Neural cell (in vitro differentiated cells): Measurements from ENCODE around the gene FHIP1A. TPM values are rescaled to one million over a fixed set of nuclear protein-coding genes. Genes with fewer than 3 reads are reported as not detected.

Source experiments
- H2AFZ ChIP-seq: fragments of 200-600, 300-800 bp; sonication (generic), shearing (Covaris generic); 2 replicates; pipeline ENCODE4 v1.6.0; 2014; ENCODE audit warnings: low read depth, mild to moderate bottlenecking, antibody characterized with exemption, low read length, moderate library complexity
- H3F3A ChIP-seq: fragments of 200-600 bp; shearing (Covaris generic); 2 replicates; pipeline ENCODE4 v1.6.1; 2016; ENCODE audit warnings: mild to moderate bottlenecking, moderate library complexity, mixed read lengths, antibody characterized with exemption, low read length; ENCODE audit not compliant: insufficient read depth, poor library complexity, severe bottlenecking
- H3K27ac ChIP-seq: fragments of 200-600, 300-800 bp; sonication (generic), shearing (Covaris generic); 2 replicates; pipeline ENCODE4 v1.5.1; 2014; ENCODE audit warnings: mild to moderate bottlenecking, low read length, moderate library complexity
- H3K27me3 ChIP-seq: fragments of 300-800, 200-600 bp; sonication (generic), shearing (Covaris generic); 2 replicates; pipeline ENCODE4 v1.6.0; 2014; ENCODE audit warnings: mild to moderate bottlenecking, low read depth, low read length, moderate library complexity; ENCODE audit not compliant: insufficient read depth
- H3K36me3 ChIP-seq: fragments of 300-800, 200-600 bp; sonication (generic), shearing (Covaris generic); 2 replicates; pipeline ENCODE4 v1.5.1; 2014; ENCODE audit warnings: mild to moderate bottlenecking, antibody characterized with exemption, low read length, moderate library complexity; ENCODE audit not compliant: insufficient read depth
- H3K4me2 ChIP-seq: fragments of 300-800, 200-600 bp; sonication (generic), shearing (Covaris generic); 2 replicates; pipeline ENCODE4 v1.6.0; 2014; ENCODE audit warnings: mild to moderate bottlenecking, low read length
- H3K4me3 ChIP-seq: fragments of 300-800, 200-600 bp; sonication (generic), shearing (Covaris generic); 2 replicates; pipeline ENCODE4 v1.5.1; 2014; ENCODE audit warnings: mild to moderate bottlenecking, low read length, moderate library complexity
- H3K79me2 ChIP-seq: fragments of 200-600 bp; shearing (Covaris generic); replicated peaks from 2 replicates; pipeline ENCODE4 v1.6.0; 2014; ENCODE audit warnings: mild to moderate bottlenecking, low read length, moderate library complexity; ENCODE audit not compliant: insufficient read depth
- H3K9ac ChIP-seq: fragments of 300-800, 200-600 bp; sonication (generic), shearing (Covaris generic); 2 replicates; pipeline ENCODE4 v1.6.1; 2016; ENCODE audit warnings: mild to moderate bottlenecking, low read length, mixed read lengths
- H3K9me2 ChIP-seq: fragments of 200-600 bp; shearing (Covaris generic); 2 replicates; pipeline ENCODE4 v1.6.1; 2016; ENCODE audit warnings: mild to moderate bottlenecking, low read length, mixed read lengths; ENCODE audit not compliant: insufficient read depth
- H3K9me3 ChIP-seq: fragments of 200-600, 300-800 bp; sonication (generic), shearing (Covaris generic); 2 replicates; pipeline ENCODE4 v1.6.1; 2016; ENCODE audit warnings: mild to moderate bottlenecking, mixed run types, low read length, moderate library complexity, mixed read lengths
- H4K20me1 ChIP-seq: fragments of 200-600 bp; shearing (Covaris generic); 2 replicates; pipeline ENCODE4 v1.6.1; 2016; ENCODE audit warnings: mild to moderate bottlenecking, mixed run types; ENCODE audit not compliant: insufficient read depth
- EP300 ChIP-seq: fragments of 450-650 bp; conservative IDR thresholded peaks from 2 replicates; pipeline ENCODE4 v1.6.1; 2014; ENCODE audit warnings: antibody characterized with exemption, mild to moderate bottlenecking, moderate library complexity; ENCODE audit not compliant: poor library complexity, severe bottlenecking
- EZH2 ChIP-seq: fragments of 200-600, 300-800 bp; shearing (Covaris generic), sonication (generic); IDR thresholded peaks from 2 replicates; pipeline ENCODE4 v1.6.1; 2014; ENCODE audit warnings: antibody characterized with exemption, low read length, borderline replicate concordance, mild to moderate bottlenecking; ENCODE audit not compliant: insufficient read depth, poor library complexity, severe bottlenecking
- MXI1 ChIP-seq: fragments of 450-650 bp; conservative IDR thresholded peaks from 2 replicates; pipeline ENCODE4 v1.6.1; 2014; ENCODE audit warnings: antibody characterized with exemption, mild to moderate bottlenecking; ENCODE audit not compliant: poor library complexity, severe bottlenecking
- POLR2AphosphoS5 ChIP-seq: IDR thresholded peaks from 2 replicates; pipeline ENCODE4 v1.6.1; 2012
- RAD21 ChIP-seq: fragments of 450-650 bp; conservative IDR thresholded peaks from 2 replicates; pipeline ENCODE4 v1.6.1; 2014; ENCODE audit warnings: antibody characterized with exemption, mild to moderate bottlenecking, moderate library complexity
- REST ChIP-seq: IDR thresholded peaks from 2 replicates; pipeline ENCODE4 v1.6.1; 2012; ENCODE audit warnings: borderline replicate concordance
- SMC3 ChIP-seq: fragments of 450-650 bp; conservative IDR thresholded peaks from 2 replicates; pipeline ENCODE4 v1.6.1; 2014; ENCODE audit warnings: antibody characterized with exemption, mild to moderate bottlenecking, moderate library complexity; ENCODE audit not compliant: poor library complexity
- TAF1 ChIP-seq: IDR thresholded peaks from 2 replicates; pipeline ENCODE4 v1.6.1; 2012; ENCODE audit warnings: low read depth
- polyA plus RNA-seq: library from polyadenylated mRNA; depleted of rRNA; stranded (reverse); fragments of >200 nt; gene quantifications from 2 replicates; pipeline ENCODE4 v1.2.3, GENCODE V29; 2014
- TF ChIP-seq, protein P1 (sequence below): fragments of 450-650 bp; IDR thresholded peaks from 2 replicates; pipeline ENCODE4 v1.5.1; 2014; ENCODE audit warnings: antibody characterized with exemption, mild to moderate bottlenecking, moderate library complexity; ENCODE audit not compliant: poor library complexity, severe bottlenecking

Gene FHIP1A
- polyA plus RNA-seq, 1 donor from 2014 or later: not detected

GRCh38 chr4:151361126-151361525 lies 47.9 kb upstream of the FHIP1A start:
- Histone ChIP-seq H3K27ac (no peak overlapping the region), H3K4me2 (no peak overlapping the region), H3K36me3 (no peaks in the 10 kb centered on the region), H3K9me2 (no peaks in the 10 kb centered on the region), H3K79me2 (no peaks in the 10 kb centered on the region), H3K9me3 (no peaks in the 10 kb centered on the region), H3K9ac (no peak overlapping the region), H4K20me1 (no peaks in the 10 kb centered on the region), H2AFZ (no peak overlapping the region), H3K27me3 (no peaks in the 10 kb centered on the region), H3K4me3 (no peak overlapping the region), H3F3A (no peaks in the 10 kb centered on the region)
- TF ChIP-seq, protein P1, sequence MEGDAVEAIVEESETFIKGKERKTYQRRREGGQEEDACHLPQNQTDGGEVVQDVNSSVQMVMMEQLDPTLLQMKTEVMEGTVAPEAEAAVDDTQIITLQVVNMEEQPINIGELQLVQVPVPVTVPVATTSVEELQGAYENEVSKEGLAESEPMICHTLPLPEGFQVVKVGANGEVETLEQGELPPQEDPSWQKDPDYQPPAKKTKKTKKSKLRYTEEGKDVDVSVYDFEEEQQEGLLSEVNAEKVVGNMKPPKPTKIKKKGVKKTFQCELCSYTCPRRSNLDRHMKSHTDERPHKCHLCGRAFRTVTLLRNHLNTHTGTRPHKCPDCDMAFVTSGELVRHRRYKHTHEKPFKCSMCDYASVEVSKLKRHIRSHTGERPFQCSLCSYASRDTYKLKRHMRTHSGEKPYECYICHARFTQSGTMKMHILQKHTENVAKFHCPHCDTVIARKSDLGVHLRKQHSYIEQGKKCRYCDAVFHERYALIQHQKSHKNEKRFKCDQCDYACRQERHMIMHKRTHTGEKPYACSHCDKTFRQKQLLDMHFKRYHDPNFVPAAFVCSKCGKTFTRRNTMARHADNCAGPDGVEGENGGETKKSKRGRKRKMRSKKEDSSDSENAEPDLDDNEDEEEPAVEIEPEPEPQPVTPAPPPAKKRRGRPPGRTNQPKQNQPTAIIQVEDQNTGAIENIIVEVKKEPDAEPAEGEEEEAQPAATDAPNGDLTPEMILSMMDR: no peak
- TF ChIP-seq EP300: no peak
- no peak for TF ChIP-seq SMC3
- no peak for TF ChIP-seq REST
- TF ChIP-seq MXI1: no peak
- no peak for TF ChIP-seq POLR2AphosphoS5

- Histone ChIP-seq H3F3A (no peaks in the 10 kb centered on the region), H3K9me2 (no peaks in the 10 kb centered on the region), H3K9me3 (no peaks in the 10 kb centered on the region), H3K9ac (no peak overlapping the region), H3K36me3 (no peaks in the 10 kb centered on the region), H3K27ac (no peak overlapping the region), H2AFZ (no peak overlapping the region), H3K79me2 (no peaks in the 10 kb centered on the region), H3K4me2 (no peak overlapping the region), H3K4me3 (no peak overlapping the region), H4K20me1 (no peaks in the 10 kb centered on the region), H3K27me3 (no peaks in the 10 kb centered on the region)
- no peak for TF ChIP-seq SMC3
- TF ChIP-seq EZH2: no peak
- no peak for TF ChIP-seq EP300
- TF ChIP-seq TAF1: no peak
- TF ChIP-seq MXI1: no peak
- TF ChIP-seq, protein P1: no peak
- no peak for TF ChIP-seq POLR2AphosphoS5
- no peak for TF ChIP-seq REST
- TF ChIP-seq RAD21: no peak
These were observed 47.0 kb upstream of the FHIP1A start for GRCh38 chr4:151361966-151362365.
